Dedifferentiated amniotic fluid mesenchymal stem cell (primary cell): ENCODE results near the gene SYTL1.

Source experiments
- DNase-seq: peaks from one replicate; pipeline ENCODE4 v3.0.0-alpha.2; 2016; ENCODE audit errors: extremely low spot score

Gene SYTL1

GRCh38 chr1:27403065-27403726 lies 61.4 kb downstream of the SYTL1 start:
- peak; percentile 17 for DNase-seq
